Measurements from ENCODE around the gene NECTIN2.

DNA sequence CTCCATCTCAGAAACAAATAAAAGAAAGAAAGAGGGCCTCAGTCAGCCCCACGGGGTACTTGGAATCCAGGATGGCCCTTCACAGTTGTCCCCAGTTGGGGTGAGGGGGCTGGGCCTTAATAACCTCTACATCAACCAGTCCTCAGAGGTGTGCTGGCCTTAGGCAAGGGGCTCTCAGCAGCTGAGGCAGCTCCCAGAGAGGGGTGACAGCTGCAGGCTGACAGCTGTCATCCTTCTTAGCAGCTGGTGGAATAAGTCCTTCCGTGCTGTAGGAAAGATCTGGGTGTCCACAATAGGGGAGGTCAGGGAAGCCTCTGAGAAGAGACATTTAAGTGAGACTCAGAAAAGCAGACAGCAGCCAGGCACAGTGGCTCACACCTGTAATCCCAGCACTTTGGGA lies 29.8 kb upstream of the NECTIN2 start:
- TF ChIP-seq, protein P1, sequence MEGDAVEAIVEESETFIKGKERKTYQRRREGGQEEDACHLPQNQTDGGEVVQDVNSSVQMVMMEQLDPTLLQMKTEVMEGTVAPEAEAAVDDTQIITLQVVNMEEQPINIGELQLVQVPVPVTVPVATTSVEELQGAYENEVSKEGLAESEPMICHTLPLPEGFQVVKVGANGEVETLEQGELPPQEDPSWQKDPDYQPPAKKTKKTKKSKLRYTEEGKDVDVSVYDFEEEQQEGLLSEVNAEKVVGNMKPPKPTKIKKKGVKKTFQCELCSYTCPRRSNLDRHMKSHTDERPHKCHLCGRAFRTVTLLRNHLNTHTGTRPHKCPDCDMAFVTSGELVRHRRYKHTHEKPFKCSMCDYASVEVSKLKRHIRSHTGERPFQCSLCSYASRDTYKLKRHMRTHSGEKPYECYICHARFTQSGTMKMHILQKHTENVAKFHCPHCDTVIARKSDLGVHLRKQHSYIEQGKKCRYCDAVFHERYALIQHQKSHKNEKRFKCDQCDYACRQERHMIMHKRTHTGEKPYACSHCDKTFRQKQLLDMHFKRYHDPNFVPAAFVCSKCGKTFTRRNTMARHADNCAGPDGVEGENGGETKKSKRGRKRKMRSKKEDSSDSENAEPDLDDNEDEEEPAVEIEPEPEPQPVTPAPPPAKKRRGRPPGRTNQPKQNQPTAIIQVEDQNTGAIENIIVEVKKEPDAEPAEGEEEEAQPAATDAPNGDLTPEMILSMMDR (conservative IDR thresholded peaks at IDR 0.05), result no peak
- TF ChIP-seq EZH2 (IDR thresholded peaks at IDR 0.05; ENCODE audit: low read depth), result no peak
